Measurements from ENCODE around the gene HIF3A. TPM values are rescaled to one million over a fixed set of nuclear protein-coding genes. Genes with fewer than 3 reads are reported as not detected.
A peak's percentile ranks its signal among the peaks of the same experiment; 100 is the strongest.

Gene HIF3A
- total RNA-seq, 2 donors from 2014 or later: 42.8 to 97.6 TPM

DNA sequence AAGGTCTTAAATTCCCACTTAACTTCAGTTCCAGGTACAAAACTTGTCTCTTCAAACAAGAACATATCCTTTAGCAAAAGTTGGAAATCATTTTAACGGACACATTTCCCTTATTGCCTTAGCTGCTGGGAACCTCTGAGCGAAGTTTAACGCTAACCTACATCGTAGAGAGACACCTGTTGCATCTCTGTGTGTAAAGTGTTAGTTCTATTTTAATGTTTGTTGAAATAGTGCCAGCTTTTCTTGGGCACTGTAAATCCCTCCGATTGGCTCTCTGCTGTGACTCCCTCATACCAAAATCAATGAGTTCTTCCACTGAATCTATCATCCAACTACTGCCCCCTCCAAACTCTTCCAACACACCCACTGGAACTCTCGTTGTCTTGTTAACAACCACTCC, 2.3 kb upstream of the HIF3A start:
- no peaks in the 10 kb centered on the region for H3K36me3 ChIP-seq
- intact Hi-C loops (cut with DNase I): no loop called here
- 64% methylated on average over 6 of the region's 6 CpGs for WGBS

DNA sequence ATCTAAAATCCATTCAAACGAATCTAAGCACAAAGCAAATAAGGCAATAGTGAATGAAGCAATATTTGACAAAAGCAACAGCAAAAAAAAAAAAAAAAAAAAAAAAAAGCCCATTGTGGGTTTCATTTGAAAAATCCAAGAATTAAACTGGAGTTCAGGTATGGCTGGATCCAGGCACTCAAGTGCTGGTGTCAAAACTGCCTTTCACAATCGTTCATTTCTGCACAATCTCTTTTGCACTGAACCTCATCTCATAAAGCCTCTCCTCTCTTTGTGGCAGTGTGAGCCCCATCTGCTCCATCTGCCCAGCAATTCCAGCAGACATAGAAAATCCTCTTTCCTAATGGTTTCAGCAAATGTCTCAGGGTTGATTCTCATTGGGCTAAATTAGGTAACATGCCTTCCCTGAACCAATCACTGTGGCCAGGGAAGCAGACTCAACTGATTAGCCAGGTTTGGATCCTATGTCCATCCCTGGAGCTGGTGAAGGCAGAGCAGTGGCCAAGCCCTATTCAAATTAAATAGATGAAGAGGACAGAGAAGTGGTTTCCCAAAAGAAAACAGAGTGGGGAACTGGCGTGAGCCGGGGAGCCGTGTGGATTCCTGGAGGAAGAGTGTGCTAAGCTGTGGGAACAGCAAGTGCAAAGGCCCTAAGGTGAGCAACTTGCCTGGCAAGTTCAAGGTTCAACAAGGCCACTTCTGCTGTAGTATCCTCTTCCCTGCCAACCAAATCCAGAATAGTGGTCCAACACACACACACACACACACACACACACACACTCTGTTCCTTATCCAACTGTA, 1.2 kb upstream of the HIF3A start:
- Histone ChIP-seq H3K36me3 (no peaks in the 10 kb centered on the region), H3K27me3 (replicated peaks; ENCODE audit: insufficient read depth) (no peaks in the 10 kb centered on the region), H3K27ac (no peak overlapping the region), H3K9me3 (no peaks in the 10 kb centered on the region), H3K4me1 (replicated peaks) (peaks cover 20% of the 10 kb centered on the region), H3K4me3 (no peak overlapping the region)
- no peak for DNase-seq (ENCODE audit: low spot score)
- TF ChIP-seq, protein P1, sequence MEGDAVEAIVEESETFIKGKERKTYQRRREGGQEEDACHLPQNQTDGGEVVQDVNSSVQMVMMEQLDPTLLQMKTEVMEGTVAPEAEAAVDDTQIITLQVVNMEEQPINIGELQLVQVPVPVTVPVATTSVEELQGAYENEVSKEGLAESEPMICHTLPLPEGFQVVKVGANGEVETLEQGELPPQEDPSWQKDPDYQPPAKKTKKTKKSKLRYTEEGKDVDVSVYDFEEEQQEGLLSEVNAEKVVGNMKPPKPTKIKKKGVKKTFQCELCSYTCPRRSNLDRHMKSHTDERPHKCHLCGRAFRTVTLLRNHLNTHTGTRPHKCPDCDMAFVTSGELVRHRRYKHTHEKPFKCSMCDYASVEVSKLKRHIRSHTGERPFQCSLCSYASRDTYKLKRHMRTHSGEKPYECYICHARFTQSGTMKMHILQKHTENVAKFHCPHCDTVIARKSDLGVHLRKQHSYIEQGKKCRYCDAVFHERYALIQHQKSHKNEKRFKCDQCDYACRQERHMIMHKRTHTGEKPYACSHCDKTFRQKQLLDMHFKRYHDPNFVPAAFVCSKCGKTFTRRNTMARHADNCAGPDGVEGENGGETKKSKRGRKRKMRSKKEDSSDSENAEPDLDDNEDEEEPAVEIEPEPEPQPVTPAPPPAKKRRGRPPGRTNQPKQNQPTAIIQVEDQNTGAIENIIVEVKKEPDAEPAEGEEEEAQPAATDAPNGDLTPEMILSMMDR (IDR thresholded peaks at IDR 0.05): no peak
- TF ChIP-seq POLR2A (IDR thresholded peaks at IDR 0.05) (no peak), POLR2AphosphoS5 (IDR thresholded peaks at IDR 0.05) (no peak)
- 72% methylated on average over 5 of the region's 5 CpGs for WGBS
- intact Hi-C loops (cut with DNase I): no loop called here

More for the DNA sequence above, 2.3 kb upstream of the HIF3A start:
- TF ChIP-seq POLR2AphosphoS5 (IDR thresholded peaks at IDR 0.05) (no peak), POLR2A (IDR thresholded peaks at IDR 0.05) (no peak)
- TF ChIP-seq, protein P1 (IDR thresholded peaks at IDR 0.05): no peak
- Histone ChIP-seq H3K9me3 (no peaks in the 10 kb centered on the region), H3K27ac (no peak overlapping the region), H3K4me1 (replicated peaks) (peaks cover 11% of the 10 kb centered on the region), H3K4me3 (no peak overlapping the region), H3K27me3 (replicated peaks; ENCODE audit: insufficient read depth) (no peaks in the 10 kb centered on the region)
- no peak for DNase-seq (ENCODE audit: low spot score)

DNA sequence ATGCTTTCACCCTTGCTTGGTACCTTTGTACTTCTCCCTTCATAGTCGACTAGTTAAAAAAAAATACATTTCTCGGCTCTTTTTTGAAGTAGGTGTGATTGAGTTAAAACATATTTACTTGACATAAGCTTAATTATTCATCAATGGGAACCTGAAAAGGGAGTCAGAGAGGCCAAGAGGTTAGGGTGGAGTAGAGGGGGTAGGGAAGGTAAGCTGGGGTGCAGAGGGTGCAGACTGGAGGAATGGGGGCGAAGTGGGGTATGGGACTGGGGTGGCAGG, 701 bp upstream of the HIF3A start:
- Histone ChIP-seq H3K9me3 (no peaks in the 10 kb centered on the region), H3K27me3 (replicated peaks; ENCODE audit: insufficient read depth) (no peaks in the 10 kb centered on the region), H3K4me3 (no peak overlapping the region), H3K27ac (no peak overlapping the region), H3K36me3 (no peaks in the 10 kb centered on the region), H3K4me1 (replicated peaks) (peaks cover 20% of the 10 kb centered on the region)
- WGBS: 44% methylated on average over 3 of the region's 3 CpGs
- intact Hi-C loops (cut with DNase I): no loop called here
- TF ChIP-seq POLR2A (IDR thresholded peaks at IDR 0.05) (no peak), POLR2AphosphoS5 (IDR thresholded peaks at IDR 0.05) (no peak)
- TF ChIP-seq, protein P1 (IDR thresholded peaks at IDR 0.05): no peak
- no peak for DNase-seq (ENCODE audit: low spot score)

GRCh38 chr19:46297700-46298478, 1.0 kb downstream of the HIF3A start:
- 25% methylated on average over 18 of the region's 19 CpGs for WGBS
- peak; percentile 36 for DNase-seq (ENCODE audit: low spot score)
- H3K4me1 ChIP-seq (replicated peaks): peaks cover 20% of the 10 kb centered on the region

More at GRCh38 chr19:46297700-46298478, 1.0 kb downstream of the HIF3A start:
- peak overlapping the region; percentile 25 to 34 for H3K4me3 ChIP-seq
- TF ChIP-seq POLR2A (IDR thresholded peaks at IDR 0.05) (no peak), POLR2AphosphoS5 (IDR thresholded peaks at IDR 0.05) (peak; percentile 16)
- TF ChIP-seq, protein P1 (IDR thresholded peaks at IDR 0.05): peak in 1 of 4 experiments; percentile 30
- no peaks in the 10 kb centered on the region for H3K27me3 ChIP-seq (replicated peaks; ENCODE audit: insufficient read depth)
- H3K36me3 ChIP-seq: no peaks in the 10 kb centered on the region
- intact Hi-C loops (cut with DNase I): no loop called here
- H3K9me3 ChIP-seq: no peaks in the 10 kb centered on the region
- H3K27ac ChIP-seq: peak overlapping the region; percentile 91 to 95
